GM18870 (cell line): Measurements from ENCODE around the gene HEMGN.

Source experiments
- ATAC-seq: cut with Tn5 transposase; IDR thresholded peaks from one replicate; pipeline ENCODE4 v1.9.1; 2021; ENCODE audit warnings: moderate library complexity; ENCODE audit not compliant: unreplicated experiment

HEMGN gene

DNA sequence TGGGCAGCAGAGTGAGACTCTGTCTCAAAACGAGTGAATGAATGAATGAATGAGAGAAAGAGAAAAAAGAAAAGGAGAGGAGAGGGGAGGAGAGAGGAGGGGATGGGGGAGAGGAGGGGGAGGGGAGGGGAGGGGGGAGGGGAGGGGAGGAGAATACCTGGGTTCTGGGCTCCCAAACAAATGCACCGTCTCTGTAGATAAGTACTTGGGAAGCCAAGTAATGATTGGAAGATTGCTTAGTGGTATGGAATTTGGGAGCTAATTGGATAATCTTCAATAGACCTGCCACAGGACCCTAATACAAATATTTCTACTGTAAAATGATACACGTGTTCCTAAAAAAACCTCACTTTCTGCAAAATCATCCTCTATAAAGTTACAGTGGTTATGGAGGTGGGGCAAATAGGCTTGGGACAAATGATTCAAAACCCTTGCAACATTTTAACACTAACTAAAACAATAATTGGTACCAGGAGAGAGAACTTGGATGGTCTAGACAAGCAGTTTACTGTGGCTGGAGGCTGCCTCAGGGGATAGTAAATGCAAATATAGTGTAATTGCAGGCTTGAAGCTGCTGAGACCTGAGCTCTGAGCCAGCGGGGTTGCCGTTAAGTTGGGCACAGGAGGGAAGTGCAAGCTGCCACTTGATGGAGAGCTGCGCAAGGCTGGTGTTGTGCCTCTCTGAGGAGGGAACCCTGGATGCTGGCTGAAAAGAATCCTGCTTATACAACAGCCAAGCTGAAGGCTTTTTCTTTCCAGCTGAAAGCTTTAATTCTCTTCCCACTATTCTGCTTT is 3.5 kb downstream of the HEMGN start:
- ATAC-seq = no peak

DNA sequence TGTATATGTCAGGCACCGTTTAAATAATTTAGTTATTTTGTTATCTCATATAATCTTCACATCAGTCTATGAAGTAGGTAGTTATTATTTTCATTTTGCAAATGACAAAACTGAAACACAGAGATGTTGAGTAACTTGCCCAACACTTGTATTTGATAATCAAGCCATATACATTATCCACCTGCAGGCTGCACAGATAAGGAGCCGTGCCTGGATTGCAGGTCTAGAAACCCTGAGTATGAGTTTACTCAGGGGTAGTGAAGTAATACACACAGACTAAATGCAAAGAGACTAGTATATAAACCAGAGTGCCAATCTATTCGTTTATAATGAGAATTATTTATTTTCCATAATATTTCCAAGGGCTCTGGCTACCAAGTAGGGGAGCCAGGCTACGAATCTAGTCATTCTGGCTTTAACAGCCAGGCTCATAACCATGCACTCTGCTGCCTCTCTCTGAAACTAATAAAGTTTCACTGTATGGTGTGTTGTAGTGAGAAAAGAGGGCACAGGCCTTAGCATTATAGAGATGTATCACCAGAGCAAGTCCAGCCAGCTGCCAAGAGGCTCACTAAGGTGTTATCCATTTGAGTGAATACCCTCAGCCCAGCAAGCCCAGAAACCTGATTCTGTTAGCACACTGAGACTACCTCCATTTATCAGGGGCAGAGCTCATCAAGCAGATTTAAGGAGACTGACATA is 4.5 kb downstream of the HEMGN start:
- ATAC-seq = no peak

DNA sequence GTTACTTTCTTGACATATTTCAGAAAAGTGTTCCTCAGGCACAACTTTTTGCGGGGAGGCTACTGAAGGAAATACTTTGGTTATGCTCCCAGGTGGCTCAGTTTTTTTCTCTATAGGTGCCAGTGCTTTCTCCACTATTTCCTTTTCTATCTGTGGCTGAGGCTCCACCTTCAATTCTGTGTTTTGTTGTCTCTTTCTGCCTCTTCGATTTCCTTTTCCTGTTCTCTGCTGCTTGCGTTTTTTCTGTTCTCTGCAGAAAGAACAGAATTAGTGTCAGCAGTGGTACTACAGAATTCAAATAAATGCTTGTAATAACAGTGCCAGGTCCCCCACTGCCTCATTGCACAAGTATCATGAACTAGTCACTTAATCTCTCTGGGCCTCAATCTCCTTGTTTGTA is 7.0 kb downstream of the HEMGN start:
- no peak for ATAC-seq

DNA sequence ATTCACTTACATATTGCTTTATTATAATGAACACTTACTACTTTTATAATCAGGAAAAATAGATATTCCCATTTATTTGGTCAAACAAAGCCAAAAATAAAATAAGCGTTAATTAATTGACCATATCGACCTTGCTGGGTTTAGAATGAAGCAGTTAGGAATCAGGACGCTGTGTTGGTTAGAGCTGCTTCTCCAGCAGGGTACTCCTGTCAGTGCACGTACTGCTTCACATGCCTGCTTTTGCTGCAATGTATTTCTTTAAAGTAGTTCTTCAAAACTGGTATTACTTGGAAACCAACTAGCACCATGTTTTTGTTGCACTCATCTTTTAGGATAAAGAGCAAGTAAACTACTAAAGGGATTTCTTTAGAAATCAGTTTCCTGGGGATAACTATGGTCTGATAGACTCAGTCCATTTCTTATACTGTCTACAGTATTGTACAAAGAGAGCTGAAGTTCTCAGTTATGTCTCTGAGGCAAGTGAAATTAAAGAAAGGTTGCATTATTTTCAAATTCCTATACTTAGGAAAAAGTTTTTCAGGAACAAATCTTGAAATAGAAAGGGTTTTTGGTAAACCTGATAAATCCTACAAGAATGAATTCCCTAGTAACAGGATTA is 8.9 kb downstream of the HEMGN start:
- ATAC-seq = no peak

DNA sequence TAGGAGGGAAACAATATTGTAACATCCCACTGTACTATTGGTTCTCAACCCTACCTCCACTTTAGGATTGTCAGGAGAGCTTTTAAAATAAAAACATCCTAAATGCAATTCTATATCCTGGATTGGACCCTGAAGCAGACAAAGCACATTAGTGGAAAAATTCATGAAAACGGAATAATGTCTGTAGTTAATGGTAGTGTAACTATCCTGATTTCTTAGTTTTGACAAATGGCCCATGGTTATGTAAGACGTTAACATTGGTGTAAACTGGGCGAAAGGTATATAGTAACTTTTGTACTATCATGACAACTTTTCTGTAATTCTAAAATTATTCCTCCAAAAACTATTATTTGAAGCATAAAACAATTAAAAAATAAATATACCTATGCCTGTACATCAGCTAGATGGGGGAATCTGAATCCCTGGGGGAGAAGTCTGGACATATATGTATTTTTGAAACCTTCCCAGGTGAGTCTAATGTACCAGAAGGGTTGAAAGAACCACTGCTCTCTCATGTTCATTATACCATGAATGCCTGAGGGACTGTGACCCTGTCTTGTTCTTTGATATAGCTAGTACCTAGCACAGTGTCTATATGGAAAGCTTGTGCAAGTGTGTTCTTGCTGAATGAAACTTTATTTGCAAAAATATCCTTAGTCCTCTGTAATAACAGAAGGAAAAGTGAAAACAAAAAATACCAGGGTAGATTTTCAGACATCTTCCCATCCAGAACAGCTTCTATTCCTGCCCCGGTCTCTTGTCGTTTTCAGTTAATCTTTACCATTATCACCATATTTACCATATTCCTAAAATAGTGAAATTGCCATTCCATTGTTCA is 12.3 kb downstream of the HEMGN start:
- no peak for ATAC-seq

DNA sequence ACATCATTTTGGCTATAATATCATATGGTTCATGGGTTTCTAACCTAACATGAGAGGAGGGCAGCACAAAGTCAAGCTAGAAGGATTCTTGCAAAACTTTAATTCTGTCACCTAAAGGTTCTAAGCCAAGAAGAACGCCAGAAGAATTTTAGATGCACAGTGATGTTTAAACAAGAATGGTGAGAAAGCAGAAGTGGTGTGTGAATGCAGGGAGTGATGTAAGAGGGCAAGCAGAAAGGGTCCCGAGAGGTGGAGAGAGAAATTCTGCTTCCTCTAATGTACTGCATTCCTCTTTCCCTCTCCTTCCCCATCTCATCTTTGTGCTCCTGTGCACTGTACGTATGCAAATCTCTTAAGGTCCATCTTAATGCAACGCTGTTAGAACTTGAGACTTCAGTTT is 13.6 kb downstream of the HEMGN start:
- no peak for ATAC-seq

DNA sequence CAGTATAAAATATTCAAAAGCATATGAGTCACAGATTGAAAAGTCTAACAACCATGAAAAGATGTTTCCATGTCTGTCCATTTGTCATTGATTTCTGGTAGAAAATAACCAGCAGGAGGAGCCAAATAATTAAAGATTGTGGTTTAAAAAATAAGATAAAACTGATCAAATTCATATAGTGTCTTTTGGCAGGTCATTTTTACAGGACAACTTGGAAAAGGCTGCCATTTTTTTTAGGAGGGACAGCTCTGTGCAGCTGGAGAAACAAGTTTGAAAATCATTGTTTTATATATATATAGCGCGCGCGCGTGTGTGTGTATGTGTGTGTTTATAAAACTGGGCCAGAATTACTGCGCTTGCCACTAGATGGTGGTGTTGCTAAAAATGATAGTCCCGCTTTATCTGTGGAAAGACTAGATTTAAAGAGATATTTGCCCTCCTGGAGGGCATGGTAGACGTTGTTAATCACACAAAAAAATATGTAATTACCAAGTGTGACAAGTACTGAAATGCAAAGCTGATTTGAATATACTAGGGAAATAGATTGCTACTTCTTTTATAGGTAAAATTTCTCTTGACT is 14.4 kb downstream of the HEMGN start:
- ATAC-seq = peak; percentile 32

DNA sequence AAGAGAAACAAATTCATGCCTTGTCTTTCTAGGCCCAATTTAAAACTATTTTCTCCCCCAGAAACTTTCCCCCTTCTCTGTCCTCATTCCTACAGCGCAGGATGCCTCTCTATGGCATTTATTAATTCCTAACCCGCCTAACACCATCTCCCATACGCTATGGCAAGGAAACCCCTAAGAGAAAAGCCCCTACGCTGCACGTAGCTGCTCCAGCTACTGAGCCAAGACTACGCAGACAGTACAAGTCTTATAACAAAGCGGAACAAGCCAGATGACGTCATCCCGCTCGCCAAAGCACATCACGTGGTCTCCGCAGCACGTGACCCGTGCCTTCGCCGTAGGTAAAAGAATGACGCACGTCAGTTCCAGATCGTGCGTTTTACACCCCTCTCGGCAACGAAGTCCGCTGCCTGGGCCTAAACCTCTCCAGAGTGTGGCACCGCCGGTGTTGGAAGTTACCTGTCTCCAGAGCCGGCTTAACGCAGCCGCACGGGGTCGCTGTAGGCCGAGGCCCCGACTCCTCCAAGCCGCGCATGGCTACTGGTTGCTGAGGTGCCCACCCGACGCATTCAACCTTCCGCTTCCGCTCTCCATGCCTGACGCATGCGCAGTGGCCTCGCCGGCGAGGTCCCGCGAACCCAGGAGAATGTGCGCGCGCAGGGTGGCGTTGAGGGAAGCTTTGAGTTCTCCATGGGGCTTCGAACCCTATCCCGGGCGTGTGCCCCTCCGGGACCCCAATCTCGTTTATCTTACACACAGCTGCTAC is 15.8 kb downstream of the HEMGN start, which contains the start of gene TRMO:
TRMO (minus strand) TSS at position 542 of the 766 bp plus-strand sequence; CDS start at position 535, 7 bp downstream.
- ATAC-seq = peak; percentile 88

DNA sequence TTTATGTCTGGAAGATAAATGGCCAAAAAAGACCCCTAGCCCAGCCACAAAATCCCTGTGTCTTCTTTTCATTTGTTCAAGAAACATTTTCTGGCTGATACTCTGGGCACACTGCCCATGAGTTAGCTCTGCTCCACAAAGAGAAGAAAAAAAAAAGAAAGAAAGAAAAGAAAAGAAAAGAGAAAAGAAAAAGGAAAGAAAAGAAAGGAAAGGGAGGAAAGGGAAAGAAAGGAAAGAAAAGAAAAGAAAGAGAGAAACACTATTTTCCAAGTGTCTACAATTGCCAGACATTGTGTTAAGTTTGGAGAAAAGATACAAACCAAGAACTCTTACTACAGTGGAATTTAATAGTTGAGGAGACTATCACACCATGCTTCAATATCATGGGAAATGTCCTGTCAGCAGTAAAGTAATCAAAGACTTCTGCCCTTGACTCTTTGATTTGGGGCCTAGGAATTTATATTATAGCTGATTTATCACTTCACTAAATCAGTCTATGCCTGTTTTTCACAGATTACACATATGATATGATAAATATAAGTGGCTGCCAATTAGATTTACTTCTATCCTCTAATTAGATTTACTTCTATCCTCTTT is 18.7 kb downstream of the HEMGN start:
- ATAC-seq = no peak

DNA sequence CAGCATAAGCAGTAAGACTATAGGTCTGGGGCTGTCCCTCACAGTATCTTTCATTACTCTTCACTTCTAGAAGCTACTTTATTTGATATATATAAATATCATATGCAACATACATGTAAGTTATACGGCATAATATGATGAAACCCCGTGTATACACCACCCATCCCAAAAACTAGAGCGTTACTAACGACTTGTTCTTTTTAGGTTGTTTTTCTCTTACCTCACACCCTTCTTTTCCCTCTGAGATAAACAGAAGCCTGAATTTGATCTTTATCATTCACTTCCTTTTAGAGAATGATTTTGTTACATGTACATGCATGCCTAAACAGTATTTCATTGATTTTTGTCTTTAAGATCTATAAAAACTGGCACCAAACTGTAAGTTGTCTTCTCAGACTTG is 19.4 kb downstream of the HEMGN start:
- no peak for ATAC-seq

DNA sequence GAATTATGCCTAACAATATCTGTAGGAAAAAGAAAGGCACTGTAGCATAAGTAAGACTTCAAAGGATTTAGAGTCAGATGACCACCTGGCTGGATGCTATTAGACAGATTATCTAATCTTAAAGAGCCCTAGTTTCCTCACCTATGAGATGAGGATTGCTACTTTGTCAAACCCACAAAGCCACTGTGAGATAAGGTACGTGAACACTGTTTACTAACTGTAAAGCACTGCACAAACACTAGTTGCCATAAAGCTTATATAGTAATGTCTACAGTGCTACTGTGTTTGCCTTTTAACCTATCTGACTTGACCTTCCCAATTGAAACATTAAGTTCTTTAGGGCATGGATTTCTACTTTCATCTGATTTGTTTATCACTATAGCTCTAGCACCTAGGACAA is 26.0 kb downstream of the HEMGN start:
- no peak for ATAC-seq

DNA sequence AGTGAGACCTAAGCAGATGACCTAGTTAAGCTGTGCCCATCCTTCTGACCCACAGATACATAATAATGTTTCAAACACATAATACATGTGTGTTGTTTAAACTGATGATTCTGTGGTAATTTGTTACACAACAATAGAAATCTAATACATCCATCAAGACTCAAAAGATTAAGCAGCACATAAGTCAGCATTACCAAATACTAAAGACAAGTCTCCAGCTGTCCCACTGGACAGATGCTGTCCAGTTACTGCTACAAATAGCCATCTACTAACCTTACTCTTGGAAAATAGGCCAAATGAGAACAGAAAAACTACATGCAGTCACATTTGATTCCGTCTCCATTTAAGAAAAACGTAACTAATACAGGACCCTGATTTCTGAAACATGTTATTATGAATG is 26.4 kb downstream of the HEMGN start:
- ATAC-seq = no peak

DNA sequence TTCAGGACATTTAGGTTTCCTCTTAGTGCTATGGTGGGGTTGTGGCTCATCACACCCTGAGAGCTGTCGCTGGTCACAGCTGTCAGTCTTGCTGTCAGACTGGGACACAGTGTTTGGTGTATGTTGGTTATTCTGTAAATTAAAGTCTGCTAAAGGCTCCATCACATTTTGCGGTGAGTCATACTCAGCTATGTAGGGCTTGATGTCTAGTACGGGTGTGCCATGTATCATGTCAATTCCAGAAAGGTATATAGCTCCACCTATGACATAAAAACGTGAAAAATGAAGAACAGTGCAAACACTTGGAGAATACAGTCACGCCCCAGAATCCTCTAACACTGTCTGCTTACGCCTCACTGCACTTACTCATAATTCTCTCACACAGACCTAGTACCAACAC is 27.6 kb downstream of the HEMGN start:
- no peak for ATAC-seq

DNA sequence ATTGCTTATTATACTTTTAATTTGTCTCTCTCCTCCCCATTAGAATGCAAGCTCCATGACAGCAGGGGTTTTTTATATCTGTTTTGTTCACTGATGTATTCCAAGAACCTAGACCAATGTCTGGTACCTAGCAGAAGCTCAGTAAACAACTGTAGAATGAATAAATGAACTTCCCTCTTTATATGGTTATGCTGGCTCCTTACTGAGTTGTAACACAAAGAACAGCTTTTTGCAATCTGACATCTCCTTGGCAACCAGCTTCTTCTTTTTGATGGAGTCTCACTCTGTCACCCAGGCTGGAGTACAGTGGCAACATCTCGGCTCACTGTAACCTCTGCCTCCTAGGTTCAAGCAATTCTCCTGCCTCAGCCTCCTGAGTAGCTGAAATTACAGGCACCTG is 29.3 kb downstream of the HEMGN start:
- no peak for ATAC-seq

DNA sequence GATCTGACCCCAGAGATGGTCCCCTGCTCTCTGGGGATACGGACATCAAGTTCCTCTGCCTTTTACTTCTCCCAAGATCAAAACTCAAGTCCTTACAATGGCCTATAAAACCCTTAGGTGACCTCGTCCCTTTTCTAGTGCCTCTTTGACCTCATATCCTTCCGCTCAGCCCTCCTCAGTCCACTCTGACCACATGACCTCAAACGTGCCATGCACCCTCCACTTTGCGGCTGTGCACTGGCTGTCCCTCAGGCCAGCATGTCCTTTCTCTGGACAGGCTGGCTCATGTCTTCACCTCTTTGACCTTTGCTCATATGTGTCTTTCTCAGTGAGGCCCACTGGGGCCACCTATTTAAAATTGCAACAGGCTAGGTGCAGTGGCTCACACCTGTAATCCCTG is 30.3 kb downstream of the HEMGN start:
- ATAC-seq = no peak

DNA sequence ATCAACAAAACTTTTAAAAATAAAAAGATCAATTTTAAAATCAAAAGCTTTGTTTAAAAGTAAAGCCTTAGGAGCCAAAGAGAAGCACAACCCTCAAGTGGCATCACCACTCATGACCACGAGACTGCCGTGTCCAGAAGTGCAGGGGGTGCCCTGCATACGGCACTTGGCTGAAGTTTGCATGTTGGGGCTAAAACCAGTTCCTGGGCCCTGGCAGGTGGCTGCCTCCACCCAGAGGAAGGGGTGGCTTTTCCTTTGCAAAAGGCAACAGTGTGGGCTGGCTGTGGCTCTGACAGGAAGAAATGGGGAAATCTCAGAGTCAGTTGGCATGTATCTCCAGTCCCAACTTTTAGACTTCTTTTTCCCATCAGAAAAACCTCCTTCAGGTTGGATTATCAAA is 30.9 kb downstream of the HEMGN start:
- no peak for ATAC-seq

DNA sequence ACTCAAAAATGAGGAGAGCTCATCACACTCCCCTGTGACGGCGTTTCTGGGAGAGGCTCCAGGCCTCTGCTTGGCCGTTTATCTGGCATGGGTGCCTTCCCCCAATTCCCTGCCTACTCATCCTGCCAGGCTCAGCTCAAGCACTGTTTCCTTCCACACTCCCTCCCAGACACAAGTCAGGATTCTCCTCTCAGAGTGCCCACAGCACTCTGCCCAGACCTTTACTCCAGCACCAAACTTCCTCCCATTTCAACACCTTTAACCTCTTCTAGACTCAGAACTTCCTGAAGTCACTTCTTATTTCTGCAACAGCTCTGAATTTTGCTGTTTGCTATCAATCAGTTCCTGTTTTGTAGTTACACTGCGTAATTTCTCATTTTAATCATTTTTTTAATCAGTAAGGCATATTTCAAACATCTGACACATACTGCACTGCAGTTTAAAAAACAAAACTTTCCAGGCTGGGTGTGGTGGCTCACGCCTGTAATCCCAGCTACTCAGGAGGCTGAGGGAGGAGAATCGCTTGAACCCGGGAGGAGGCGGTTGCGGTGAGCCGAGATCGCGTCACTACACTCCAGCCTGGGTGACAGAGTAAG is 31.6 kb downstream of the HEMGN start:
- ATAC-seq = no peak

DNA sequence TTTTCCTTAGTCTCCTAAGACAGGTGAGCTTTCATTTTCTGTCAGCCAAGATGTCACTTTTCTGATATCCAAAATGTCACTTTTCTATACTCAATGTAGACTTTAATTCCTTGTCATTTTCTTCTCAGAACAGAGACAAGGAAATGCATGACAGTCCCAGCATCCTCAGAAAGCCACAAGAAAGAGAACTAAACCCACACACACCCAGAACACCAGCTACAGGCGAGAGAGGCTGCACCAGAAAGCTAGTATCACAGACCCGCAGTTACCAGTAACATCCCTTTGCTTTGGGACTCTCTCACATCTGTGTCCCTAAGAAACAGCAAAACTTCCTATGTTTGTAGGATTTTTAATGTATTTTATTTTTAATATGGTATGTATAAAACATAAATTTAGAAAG is 32.7 kb downstream of the HEMGN start:
- no peak for ATAC-seq

DNA sequence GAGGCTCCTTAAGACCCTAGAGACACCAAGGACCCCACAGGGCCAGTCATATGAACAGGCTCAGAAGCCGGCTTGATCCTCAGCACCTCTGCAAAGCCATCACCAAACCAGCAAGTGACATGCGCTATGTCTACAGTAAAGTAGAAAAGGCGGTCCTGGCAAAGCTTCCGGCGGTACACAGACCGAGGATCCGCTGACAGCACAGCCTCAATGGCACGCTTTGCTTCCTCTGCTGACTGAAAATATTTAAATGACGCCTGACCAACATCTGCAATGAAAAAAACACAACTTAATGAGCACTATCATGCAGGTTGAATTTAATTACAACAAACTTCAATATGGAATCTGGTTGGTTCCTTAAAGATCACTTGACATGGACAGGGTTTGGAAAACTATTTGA is 33.2 kb downstream of the HEMGN start:
- ATAC-seq = no peak
